Stimulated activated CD8-positive, alpha-beta memory T cell treated with anti-CD3 and anti-CD28 coated beads, Interleukin-2, amount 100 ng/mL, for 48 hours (primary cell): ENCODE measurements around the gene SLC4A5.

Experiments used
- DNase-seq, 2 donors: peaks; one replicate each; pipeline ENCODE4 v3.0.0-alpha.2; 2020; ENCODE audit warnings: low read depth in 2 of 2

Gene SLC4A5

GRCh38 chr2:74316627-74317295 is 26.5 kb downstream of the SLC4A5 start:
- DNase-seq = no peak

GRCh38 chr2:74314107-74314506 is 29.1 kb downstream of the SLC4A5 start:
- DNase-seq = no peak

- DNase-seq = no peak
Measured at GRCh38 chr2:74313497-74313896, 29.7 kb downstream of the SLC4A5 start.

GRCh38 chr2:74312913-74313312 is 30.3 kb downstream of the SLC4A5 start:
- no peak for DNase-seq

- no peak for DNase-seq
Measured at GRCh38 chr2:74307720-74308119, 35.5 kb downstream of the SLC4A5 start.

- no peak for DNase-seq
Measured at GRCh38 chr2:74304332-74305148, 38.7 kb downstream of the SLC4A5 start.

GRCh38 chr2:74302865-74303264 is 40.4 kb downstream of the SLC4A5 start:
- DNase-seq = no peak

- DNase-seq = no peak
Measured at GRCh38 chr2:74301262-74301661, 42.0 kb downstream of the SLC4A5 start.

GRCh38 chr2:74300506-74300905 is 42.7 kb downstream of the SLC4A5 start:
- no peak for DNase-seq

GRCh38 chr2:74297950-74298349 is 45.3 kb downstream of the SLC4A5 start:
- no peak for DNase-seq

GRCh38 chr2:74297391-74297790 is 45.8 kb downstream of the SLC4A5 start:
- DNase-seq = no peak

- DNase-seq = no peak
Measured at GRCh38 chr2:74293191-74293991, 49.8 kb downstream of the SLC4A5 start.

- no peak for DNase-seq
Measured at GRCh38 chr2:74292751-74293150, 50.5 kb downstream of the SLC4A5 start.

- DNase-seq = no peak
Measured at GRCh38 chr2:74291886-74292621, 51.2 kb downstream of the SLC4A5 start.

- DNase-seq = no peak
Measured at GRCh38 chr2:74291218-74291544, 52.0 kb downstream of the SLC4A5 start.

- no peak for DNase-seq
Measured at GRCh38 chr2:74290466-74291217, 52.6 kb downstream of the SLC4A5 start.

- no peak for DNase-seq
Measured at GRCh38 chr2:74290066-74290465, 53.1 kb downstream of the SLC4A5 start.

- DNase-seq = no peak
Measured at GRCh38 chr2:74286725-74287124, 56.5 kb downstream of the SLC4A5 start.

- DNase-seq = no peak
Measured at GRCh38 chr2:74281141-74281975, 61.9 kb downstream of the SLC4A5 start.

GRCh38 chr2:74278694-74279093 is 64.5 kb downstream of the SLC4A5 start:
- no peak for DNase-seq
